Astrocyte of the cerebellum (primary cell): Measurements from ENCODE around the gene PDZK1IP1.
A peak's percentile ranks its signal among the peaks of the same experiment; 100 is the strongest.
"Not testable (repeated sequence)": the region's sequence is repeated elsewhere in the genome, so short reads cannot be mapped to it uniquely, and the experiment has no call there.

Experiments used
- DNase-seq: peaks from one replicate; pipeline ENCODE4 v3.0.0-alpha.2; 2011; ENCODE audit warnings: low read depth
- H3K4me3 ChIP-seq: 2 replicates; pipeline ENCODE4 v1.5.1; 2011; ENCODE audit warnings: mild to moderate bottlenecking, low read depth, low read length, moderate library complexity
- in situ Hi-C: cut with HindIII; loops from 2 replicates; pipeline ENCODE4 v1.10.0; 2017; ENCODE audit warnings: low sequenced_read_pairs
- TF ChIP-seq, protein P1 (sequence below): IDR thresholded peaks from 2 replicates; pipeline ENCODE4 v1.5.1; 2012; ENCODE audit warnings: low read length, low read depth, moderate library complexity, mild to moderate bottlenecking; ENCODE audit errors: missing control alignments

Gene PDZK1IP1

DNA sequence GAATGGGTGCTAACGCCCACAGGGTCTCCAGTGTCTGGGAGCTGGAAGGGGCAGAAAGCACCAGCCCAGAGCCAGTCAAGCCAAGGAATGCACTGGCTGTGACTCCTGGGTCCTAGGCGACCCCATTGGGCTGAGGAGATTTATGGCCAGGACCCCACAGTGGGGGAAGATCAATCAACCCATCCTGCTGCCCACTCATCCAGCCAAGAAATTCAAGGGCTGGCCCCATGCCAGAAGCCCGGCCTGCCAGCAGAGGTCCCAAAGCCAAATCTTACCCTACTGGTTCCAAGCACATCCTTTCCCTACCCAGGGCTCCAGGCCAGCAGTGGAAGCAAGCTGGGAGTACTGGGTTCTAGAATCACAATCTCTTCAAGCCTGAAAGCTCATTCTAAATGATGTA is 6.8 kb upstream of the PDZK1IP1 start:
- TF ChIP-seq, protein P1, sequence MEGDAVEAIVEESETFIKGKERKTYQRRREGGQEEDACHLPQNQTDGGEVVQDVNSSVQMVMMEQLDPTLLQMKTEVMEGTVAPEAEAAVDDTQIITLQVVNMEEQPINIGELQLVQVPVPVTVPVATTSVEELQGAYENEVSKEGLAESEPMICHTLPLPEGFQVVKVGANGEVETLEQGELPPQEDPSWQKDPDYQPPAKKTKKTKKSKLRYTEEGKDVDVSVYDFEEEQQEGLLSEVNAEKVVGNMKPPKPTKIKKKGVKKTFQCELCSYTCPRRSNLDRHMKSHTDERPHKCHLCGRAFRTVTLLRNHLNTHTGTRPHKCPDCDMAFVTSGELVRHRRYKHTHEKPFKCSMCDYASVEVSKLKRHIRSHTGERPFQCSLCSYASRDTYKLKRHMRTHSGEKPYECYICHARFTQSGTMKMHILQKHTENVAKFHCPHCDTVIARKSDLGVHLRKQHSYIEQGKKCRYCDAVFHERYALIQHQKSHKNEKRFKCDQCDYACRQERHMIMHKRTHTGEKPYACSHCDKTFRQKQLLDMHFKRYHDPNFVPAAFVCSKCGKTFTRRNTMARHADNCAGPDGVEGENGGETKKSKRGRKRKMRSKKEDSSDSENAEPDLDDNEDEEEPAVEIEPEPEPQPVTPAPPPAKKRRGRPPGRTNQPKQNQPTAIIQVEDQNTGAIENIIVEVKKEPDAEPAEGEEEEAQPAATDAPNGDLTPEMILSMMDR: no peak
- DNase-seq: no peak
- in situ Hi-C loops: no loop called here
- H3K4me3 ChIP-seq: no peak overlapping the region

DNA sequence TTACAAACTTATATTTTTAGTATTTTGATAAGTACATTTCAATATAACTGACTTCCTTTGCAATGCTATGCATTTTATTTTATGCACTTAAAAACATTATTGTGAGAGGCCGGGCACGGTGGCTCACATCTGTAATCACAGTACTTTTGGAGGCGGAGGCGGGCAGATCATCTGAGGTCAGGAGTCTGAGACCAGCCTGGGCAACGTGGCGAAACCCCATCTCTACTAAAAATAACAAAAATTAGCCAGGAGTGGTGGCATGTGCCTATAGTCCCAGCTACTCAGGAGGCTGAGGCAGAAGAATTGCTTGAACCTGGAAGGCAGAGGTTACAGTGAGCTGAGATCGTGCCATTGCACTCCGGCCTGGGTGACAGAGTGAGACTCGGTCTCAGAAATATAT is 6.1 kb upstream of the PDZK1IP1 start:
- H3K4me3 ChIP-seq, DNase-seq, in situ Hi-C loops: not testable (repeated sequence)

GRCh38 chr1:47194311-47194710 is 4.5 kb upstream of the PDZK1IP1 start:
- in situ Hi-C loops: no loop called here
- DNase-seq: no peak
- H3K4me3 ChIP-seq: no peak overlapping the region
- TF ChIP-seq, protein P1: no peak

GRCh38 chr1:47193496-47193895 is 3.7 kb upstream of the PDZK1IP1 start:
- in situ Hi-C loops, DNase-seq: not testable (repeated sequence)

GRCh38 chr1:47192458-47193384 is 2.9 kb upstream of the PDZK1IP1 start:
- TF ChIP-seq, protein P1: peak; percentile 99
- in situ Hi-C loops: no loop called here
- H3K4me3 ChIP-seq: no peak overlapping the region
- DNase-seq: peak; percentile 29

More at GRCh38 chr1:47193496-47193895, 3.7 kb upstream of the PDZK1IP1 start:
- H3K4me3 ChIP-seq: not testable (repeated sequence)

GRCh38 chr1:47191940-47192457 is 2.2 kb upstream of the PDZK1IP1 start:
- TF ChIP-seq, protein P1: no peak
- in situ Hi-C loops: no loop called here
- DNase-seq: no peak
- no peak overlapping the region for H3K4me3 ChIP-seq

GRCh38 chr1:47190857-47191256 is 1.0 kb upstream of the PDZK1IP1 start:
- no peak for DNase-seq
- in situ Hi-C loops: no loop called here
- H3K4me3 ChIP-seq: no peak overlapping the region
- TF ChIP-seq, protein P1: no peak
